Prostate gland (tissue), 2 donors: ENCODE results near the gene CLCA1.

Experiments used
- CTCF ChIP-seq, 4 experiments: fragments of 200-600 bp in 2 of 4; fragments of 450-650 bp in 2 of 4; sonication (generic) in 2 of 4; IDR thresholded peaks; 1 replicate in 3 of 4; 2 replicates in 1 of 4; pipeline ENCODE4 v1.5.1; 2016 to 2019; ENCODE audit warnings: antibody characterized with exemption in 4 of 4, mild to moderate bottlenecking in 2 of 4, moderate library complexity in 2 of 4
- POLR2A ChIP-seq: fragments of 450-650 bp; IDR thresholded peaks from one replicate; pipeline ENCODE4 v1.6.1; 2016; ENCODE audit warnings: antibody characterized with exemption, mild to moderate bottlenecking
- POLR2AphosphoS5 ChIP-seq: sonication (generic); formaldehyde crosslinking; IDR thresholded peaks from one replicate; pipeline ENCODE4 v1.6.1; 2017; ENCODE audit warnings: antibody characterized with exemption

DNA sequence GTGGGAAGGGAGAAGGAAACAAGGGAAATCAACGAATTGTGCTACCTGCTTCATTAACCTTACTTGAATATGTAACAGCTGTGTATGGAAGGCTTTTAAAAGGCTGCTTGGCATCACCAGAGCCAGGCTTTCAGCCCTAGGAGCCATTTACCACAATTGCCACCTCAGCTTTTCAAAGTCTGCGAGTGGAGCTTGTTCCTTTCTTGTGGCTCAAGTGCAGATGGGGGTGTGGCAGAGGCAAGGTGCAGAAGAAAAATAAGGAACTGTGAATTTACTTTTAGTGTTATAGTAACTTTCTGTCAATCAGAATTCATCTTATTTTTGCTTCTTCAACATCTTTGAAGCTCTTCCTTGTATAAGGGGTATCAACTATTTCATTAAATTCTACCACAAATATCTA, 27.1 kb upstream of the CLCA1 start:
- TF ChIP-seq POLR2A (no peak), POLR2AphosphoS5 (no peak), CTCF (IDR thresholded peaks at IDR 0.05) (no peak)
